ENCODE results near the gene PPP1R3G. TPM values are rescaled to one million over a fixed set of nuclear protein-coding genes. Genes with fewer than 3 reads are reported as not detected.
"Not testable (repeated sequence)": the region's sequence is repeated elsewhere in the genome, so short reads cannot be mapped to it uniquely, and the experiment has no call there.

The PPP1R3G gene
- 7.7 TPM for total RNA-seq
- long read RNA-seq, full-length matches to known transcripts = 65 of 66 reads
- long read RNA-seq, partial matches to known transcripts = 0 of 66 reads
- long read RNA-seq, other reads (novel, unspliced or antisense) = 1 of 66 reads

DNA sequence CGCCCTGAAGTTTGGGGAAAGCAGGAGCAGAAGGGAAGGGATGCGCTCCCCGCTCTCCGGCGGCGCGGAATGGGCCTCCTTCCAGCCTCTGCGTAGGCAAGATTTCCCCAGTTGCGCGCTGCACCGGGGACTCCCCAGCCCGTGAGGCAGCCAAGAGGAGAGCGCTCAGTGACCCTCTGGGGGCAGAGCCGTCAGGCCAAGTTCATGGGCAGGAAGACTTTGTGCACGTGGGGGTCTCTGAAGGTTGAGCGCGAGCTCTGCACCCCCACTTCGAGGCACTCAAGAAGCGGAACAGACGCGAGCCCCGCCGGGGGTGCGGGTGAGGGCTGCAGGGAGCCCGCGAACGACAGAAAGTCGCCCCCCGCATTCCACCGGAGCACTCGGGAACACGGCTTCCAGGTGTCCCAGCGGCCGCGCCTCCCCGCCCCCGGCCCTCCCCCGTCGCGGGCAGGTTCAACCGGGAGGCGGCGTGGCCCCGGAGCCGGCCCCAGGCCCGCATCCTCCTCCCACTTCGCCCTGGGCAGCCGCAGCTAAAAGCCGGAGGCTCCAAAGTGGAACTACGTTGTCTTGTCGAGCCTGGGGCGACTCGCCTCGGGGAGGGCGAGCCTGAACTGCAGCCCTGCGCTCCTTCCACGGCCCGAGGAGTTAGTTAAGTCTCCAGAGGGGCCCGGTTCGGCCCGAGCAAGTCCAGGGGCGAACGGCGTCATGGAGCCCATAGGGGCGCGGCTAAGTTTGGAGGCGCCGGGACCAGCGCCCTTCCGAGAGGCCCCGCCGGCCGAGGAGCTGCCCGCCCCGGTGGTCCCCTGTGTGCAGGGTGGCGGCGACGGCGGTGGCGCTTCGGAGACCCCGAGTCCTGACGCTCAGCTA, at the start of gene PPP1R3G:
TSS of gene PPP1R3G (plus strand) at position 561 of the 867 bp plus-strand sequence. CDS start at position 706, 145 bp downstream.
- intact Hi-C loops (cut with DNase I) = loop anchor here (2.0 to 5.0 kb wide), 2 partner anchors 24 to 122 kb away; no protein-coding TSS in a partner anchor
- DNase-seq (ENCODE audit: low spot score) = no peak

- intact Hi-C loops (cut with DNase I) = no loop called here
These were observed 48.9 kb upstream of the PPP1R3G start for GRCh38 chr6:5036269-5036668.

DNA sequence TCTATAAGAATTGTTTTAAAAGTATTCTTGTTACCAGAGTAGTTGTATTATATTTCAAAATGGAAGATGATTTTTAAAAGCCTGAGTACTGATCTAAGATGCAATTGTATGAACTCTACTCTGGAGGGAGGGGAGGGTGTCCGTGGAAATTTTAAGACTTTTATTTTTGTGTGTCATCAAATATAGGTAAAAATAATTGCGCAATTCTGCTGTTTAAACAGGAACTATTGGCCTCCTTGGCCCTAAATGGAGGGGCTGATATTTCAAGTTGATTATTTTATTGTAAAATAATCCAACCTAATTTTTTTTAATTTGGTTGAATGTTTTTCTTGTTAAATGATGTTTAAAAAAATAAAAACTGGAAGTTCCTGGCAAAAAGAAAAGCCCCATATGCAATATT, 43.2 kb upstream of the PPP1R3G start:
- intact Hi-C loops (cut with DNase I) = no loop called here
- DNase-seq (ENCODE audit: low spot score) = no peak

More at GRCh38 chr6:5036269-5036668, 48.9 kb upstream of the PPP1R3G start:
- DNase-seq (ENCODE audit: low spot score) = no peak

DNA sequence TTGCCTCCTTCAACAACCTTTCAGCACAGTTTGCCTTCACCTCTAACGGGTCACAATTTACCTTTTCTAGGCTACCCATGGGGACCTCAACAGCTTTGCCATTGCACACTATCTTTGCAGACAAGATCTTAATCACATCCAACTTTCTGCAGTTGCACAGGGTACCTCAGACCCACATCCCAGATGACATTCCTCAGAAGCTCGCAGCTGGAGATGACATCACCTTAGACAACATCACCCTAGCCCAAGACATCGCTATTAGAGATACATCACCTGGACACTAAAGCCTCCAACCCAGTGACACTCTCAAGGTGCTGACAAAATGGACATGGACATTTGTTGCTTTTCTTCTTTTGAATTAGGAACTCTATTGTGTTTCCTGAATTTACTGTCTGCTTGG, 42.7 kb upstream of the PPP1R3G start:
- intact Hi-C loops (cut with DNase I) = no loop called here
- no peak for DNase-seq (ENCODE audit: low spot score)

GRCh38 chr6:5044866-5045265, 40.3 kb upstream of the PPP1R3G start:
- no peak for DNase-seq (ENCODE audit: low spot score)
- intact Hi-C loops (cut with DNase I) = no loop called here

DNA sequence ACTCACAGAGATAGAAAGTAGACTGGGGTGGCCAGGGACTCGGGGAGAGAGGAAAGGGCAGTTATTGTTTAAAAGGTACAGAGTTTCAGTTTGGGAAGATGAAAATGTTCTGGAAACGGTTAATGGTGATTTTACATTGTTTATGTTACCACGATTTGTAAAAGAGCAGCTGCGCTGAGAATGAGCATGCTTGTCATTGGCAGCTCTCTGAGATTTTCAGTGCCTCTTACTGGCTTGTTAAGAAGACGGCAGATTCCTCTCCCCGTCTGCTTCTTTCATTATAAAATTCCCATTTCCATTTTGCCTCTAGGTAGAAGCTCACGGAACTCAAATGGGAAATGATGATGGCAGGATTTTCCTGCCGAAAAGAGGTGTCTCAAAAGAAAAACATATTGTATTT, 39.7 kb upstream of the PPP1R3G start:
- intact Hi-C loops (cut with DNase I) = no loop called here
- no peak for DNase-seq (ENCODE audit: low spot score)

GRCh38 chr6:5046430-5046829, 38.7 kb upstream of the PPP1R3G start:
- DNase-seq (ENCODE audit: low spot score) = no peak
- intact Hi-C loops (cut with DNase I) = no loop called here

- DNase-seq (ENCODE audit: low spot score) = no peak
- intact Hi-C loops (cut with DNase I) = no loop called here
These were observed 35.1 kb upstream of the PPP1R3G start for GRCh38 chr6:5050009-5050408.

DNA sequence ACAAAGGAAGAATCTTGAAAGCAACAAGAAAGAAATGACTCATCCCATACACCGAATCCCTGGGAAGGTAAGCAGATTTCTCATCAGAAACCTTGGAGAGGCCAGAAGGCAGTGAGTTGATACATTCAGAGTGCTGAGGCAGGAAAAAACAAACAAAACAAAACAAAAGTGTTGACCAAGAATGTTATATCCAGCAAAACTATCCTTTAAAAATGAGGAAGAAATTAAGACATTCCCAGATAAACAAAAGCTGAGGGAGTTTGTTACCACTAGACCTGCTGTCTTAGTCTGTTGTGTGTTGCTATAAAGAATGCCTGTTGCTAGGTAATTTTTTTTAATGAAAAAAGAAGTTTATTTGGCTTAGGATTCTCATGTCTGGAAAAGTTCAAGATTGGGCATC, 33.7 kb upstream of the PPP1R3G start:
- DNase-seq (ENCODE audit: low spot score) = no peak
- intact Hi-C loops (cut with DNase I) = no loop called here

GRCh38 chr6:5053038-5053437, 32.1 kb upstream of the PPP1R3G start:
- intact Hi-C loops (cut with DNase I) = no loop called here
- DNase-seq (ENCODE audit: low spot score) = no peak

- DNase-seq (ENCODE audit: low spot score) = no peak
- intact Hi-C loops (cut with DNase I) = no loop called here
These were observed 31.3 kb upstream of the PPP1R3G start for GRCh38 chr6:5053864-5054244.

DNA sequence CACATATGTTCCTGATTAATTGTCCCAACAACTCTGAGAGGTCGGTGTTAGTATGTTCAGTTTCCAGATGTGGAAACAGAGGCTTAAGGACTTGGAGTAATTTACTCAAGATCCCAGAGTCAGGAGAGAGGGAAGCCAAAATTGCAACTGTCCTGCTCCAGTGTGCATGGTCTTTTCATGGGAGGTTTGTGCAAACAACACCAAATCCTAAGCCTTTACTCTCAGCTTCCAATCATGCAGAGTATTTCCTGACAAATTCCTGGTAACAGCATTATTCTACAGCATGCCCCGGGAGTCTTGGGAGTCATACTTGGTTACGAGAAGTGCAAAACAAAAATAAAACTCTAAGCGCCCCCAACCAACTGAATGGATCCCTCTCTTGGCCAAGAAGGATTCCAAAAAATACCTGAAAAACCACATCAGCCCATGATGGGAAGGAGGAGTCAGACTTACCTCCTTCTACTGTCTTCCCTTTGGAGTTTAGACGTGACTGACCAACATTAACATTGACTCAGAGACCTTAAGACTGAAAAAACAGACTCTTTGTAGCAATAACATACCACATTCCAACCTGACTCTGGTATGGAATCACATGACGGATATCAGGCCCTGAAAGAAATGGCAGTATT, 30.8 kb upstream of the PPP1R3G start:
- intact Hi-C loops (cut with DNase I) = no loop called here
- DNase-seq (ENCODE audit: low spot score) = no peak

GRCh38 chr6:5055118-5055517, 30.0 kb upstream of the PPP1R3G start:
- intact Hi-C loops (cut with DNase I) = loop anchor here (5.0 kb wide), 1 partner anchor 62 kb away; no protein-coding TSS in a partner anchor
- DNase-seq (ENCODE audit: low spot score) = no peak

DNA sequence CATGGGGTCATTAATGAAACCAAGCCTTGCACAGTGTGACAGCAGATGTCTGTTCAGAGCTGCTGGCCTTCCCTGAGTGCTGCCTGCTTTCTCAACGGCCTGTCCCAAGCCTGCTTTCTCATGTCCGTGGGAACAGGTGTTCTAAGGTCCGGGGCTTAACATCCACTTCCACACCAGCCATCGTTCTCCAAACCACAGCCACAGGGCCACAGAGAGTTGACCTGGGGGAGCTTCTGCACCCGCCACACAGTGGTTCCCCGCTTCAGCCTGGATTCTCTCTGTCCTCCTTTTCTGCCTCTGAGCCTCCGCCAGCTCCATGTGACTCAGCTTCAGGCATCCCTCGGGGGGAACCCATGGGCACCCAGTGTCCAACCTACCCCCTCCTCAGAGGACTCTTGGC, 26.9 kb upstream of the PPP1R3G start:
- intact Hi-C loops (cut with DNase I) = loop anchor here (5.0 kb wide), 1 partner anchor 59 kb away; no protein-coding TSS in a partner anchor
- no peak for DNase-seq (ENCODE audit: low spot score)

DNA sequence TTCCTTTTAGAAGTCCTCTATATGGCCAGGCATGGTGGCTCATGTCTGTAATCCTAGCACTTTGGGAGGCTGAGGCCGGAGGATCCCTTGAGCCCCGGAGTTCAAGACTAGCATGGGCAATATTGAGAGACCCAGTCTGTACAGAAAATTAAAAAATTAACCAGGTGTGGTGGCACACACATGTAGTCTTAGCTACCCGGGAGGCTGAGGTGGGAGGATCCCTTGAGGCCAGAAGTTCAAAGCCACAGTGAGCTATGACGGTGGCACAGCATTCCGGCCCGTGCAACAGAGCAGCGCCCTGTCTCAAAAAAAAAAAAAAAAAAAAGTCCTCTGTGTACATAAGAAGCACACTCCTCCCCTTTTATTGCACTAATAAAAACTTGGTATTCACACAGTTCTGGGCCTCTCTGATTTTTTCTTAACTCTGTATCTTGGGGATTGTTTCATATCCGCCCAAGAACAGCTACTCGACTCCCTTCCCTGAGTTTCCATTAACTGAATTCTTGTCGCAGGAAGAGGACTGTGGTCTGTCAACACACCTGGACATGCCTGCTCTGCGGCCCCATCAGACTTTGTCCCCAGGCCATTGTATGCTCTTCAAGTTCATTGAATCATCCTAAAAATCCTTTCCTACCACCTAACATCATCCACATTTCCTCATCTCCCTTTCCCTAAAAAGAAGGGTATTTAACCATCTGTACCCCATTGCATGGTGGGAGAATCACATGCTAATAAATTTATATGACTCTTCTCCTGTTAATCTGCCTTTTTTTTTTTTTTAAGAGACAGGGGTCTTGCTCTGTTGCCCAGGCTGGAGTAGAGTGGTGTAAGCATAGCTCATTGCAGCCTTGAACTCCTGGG, 25.9 kb upstream of the PPP1R3G start:
- intact Hi-C loops (cut with DNase I) = loop anchor here (5.0 kb wide), 1 partner anchor 58 kb away; no protein-coding TSS in a partner anchor
- DNase-seq (ENCODE audit: low spot score) = no peak

DNA sequence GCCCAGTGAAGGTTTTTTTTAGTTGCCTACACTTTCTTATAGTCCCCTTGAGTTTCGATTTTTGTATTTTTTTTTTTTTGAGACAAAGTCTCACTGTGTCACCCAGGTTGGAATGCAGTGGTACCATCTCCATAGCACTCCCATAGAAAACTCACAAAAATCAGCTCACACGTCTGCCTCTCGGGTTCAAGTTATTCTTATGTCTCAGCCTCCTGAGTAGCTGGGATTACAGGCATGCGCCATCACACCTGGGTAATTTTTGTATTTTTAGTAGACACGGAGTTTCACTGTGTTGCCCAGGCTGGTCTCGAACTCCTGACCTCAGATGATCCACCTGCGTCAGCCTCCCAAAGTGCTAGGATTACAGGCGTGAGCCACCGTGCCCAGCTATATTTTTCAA, 24.7 kb upstream of the PPP1R3G start:
- DNase-seq (ENCODE audit: low spot score); intact Hi-C loops (cut with DNase I): not testable (repeated sequence)

- intact Hi-C loops (cut with DNase I) = no loop called here
- DNase-seq (ENCODE audit: low spot score) = no peak
These were observed 24.0 kb upstream of the PPP1R3G start for GRCh38 chr6:5061152-5061551.

DNA sequence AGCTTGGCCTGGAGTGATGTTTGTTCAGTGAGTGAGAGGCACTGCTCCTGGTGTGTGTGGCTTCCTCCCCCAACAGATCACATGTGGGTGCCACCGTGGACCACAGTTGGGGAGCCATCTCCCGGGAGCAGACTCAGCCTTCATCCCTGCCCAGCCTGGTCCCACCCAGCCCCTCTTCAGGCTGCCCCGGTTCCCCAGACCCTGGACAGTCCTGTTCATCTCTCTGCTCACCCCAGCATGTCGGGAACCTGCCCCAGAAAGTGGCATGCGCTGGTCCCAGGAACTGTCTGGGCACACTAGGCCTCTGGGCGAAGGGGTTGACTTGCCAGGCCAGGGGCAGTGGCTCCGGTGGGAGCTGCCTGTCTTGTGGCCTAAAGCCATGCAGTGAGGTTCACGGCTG, 21.5 kb upstream of the PPP1R3G start:
- intact Hi-C loops (cut with DNase I) = no loop called here
- DNase-seq (ENCODE audit: low spot score) = no peak

DNA sequence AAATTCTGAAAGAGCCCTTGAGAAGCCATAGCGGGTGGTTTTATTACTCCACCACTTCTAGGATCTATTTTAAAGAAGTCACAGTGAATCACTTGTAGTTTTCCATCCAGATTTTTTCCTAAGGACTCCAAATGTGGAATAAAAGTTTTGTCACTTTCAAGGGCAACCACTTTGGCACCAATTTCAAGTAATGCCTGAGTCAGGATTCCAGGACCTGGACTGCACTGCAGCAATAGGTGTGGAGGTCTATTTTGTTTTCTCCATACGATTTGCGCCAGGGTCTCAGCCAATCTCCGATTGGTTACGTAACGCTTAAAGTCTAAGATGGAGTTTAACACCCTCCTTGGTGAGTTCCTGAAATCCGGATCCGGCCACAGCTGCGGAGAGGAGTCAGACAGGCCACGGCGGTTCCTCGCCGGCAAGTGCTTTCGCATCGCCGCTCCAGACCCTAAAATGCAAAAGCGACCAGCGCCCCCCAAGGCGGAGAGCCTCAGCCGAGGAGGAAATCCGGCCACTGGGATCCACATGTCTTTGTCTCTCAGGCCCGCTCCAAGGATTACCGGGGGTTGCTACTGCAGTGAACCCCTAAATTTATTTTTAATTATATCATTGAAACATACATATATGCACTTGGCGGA, 18.6 kb upstream of the PPP1R3G start:
- no peak for DNase-seq (ENCODE audit: low spot score)
- intact Hi-C loops (cut with DNase I) = no loop called here
